C4-2B (cell line): ENCODE results near the gene CACTIN.

Source experiments
- CTCF ChIP-seq: fragments of 450-650 bp; conservative IDR thresholded peaks from 2 replicates; pipeline ENCODE4 v1.5.1; 2017; ENCODE audit warnings: mild to moderate bottlenecking
- ZFX ChIP-seq: fragments of 450-650 bp; IDR thresholded peaks from 2 replicates; pipeline ENCODE4 v1.6.1; 2017

DNA sequence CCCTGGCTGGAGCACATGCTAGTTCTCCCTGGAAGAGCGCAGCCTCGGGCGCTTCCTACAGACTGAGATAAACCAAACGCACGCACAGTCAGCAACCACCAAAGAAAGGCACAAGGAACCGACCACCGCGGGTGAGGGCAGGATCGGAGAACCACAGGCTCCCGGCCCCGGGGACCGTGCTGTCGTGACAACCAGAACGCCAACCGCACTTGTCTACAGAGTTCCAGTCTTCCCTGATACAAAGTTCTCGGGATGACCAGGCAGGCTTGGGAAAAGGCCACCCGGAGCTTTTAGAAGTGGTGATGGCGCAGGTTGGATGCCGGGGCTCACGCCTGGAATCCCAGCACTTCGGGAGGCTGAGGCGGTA lies 33.1 kb upstream of the CACTIN start:
- TF ChIP-seq CTCF = no peak
- TF ChIP-seq ZFX = no peak
